OCI-LY3 (cell line): ENCODE measurements around the gene GFRA1.
"Not testable (repeated sequence)": the region's sequence is repeated elsewhere in the genome, so short reads cannot be mapped to it uniquely, and the experiment has no call there.

ENCODE experiments used
- H2AFZ ChIP-seq: fragments of 200-600, 300-600 bp; shearing (Covaris generic); 2 replicates; pipeline ENCODE4 v1.6.0; 2014; ENCODE audit warnings: antibody characterized with exemption, low read depth, low read length
- H3K27ac ChIP-seq: fragments of 200-600, 300-600 bp; sonication (generic); 2 replicates; pipeline ENCODE4 v1.5.1; 2014; ENCODE audit warnings: mild to moderate bottlenecking, low read length, moderate library complexity, mixed read lengths
- H3K27me3 ChIP-seq: fragments of 200-600, 300-600 bp; sonication (generic); 2 replicates; pipeline ENCODE4 v1.6.1; 2014; ENCODE audit warnings: low read depth, low read length, mixed read lengths
- H3K36me3 ChIP-seq: fragments of 200-600, 300-600 bp; sonication (generic); replicated peaks from 2 replicates; pipeline ENCODE3; 2014; ENCODE audit warnings: low read depth, low read length, mixed read lengths
- H3K4me1 ChIP-seq: fragments of 300-600, 200-600 bp; sonication (generic); 2 replicates; pipeline ENCODE4 v1.6.1; 2014; ENCODE audit warnings: low read length, mixed read lengths
- H3K4me2 ChIP-seq: fragments of 200-600, 300-600 bp; sonication (generic); 2 replicates; pipeline ENCODE4 v1.6.1; 2014; ENCODE audit warnings: low read length, mixed read lengths
- H3K4me3 ChIP-seq: fragments of 300-600, 200-600 bp; sonication (generic); 2 replicates; pipeline ENCODE4 v1.5.1; 2014; ENCODE audit warnings: antibody characterized with exemption, mild to moderate bottlenecking, low read length, moderate library complexity
- H3K79me2 ChIP-seq: fragments of 300-600, 200-600 bp; shearing (Covaris generic); 2 replicates; pipeline ENCODE4 v1.6.1; 2014; ENCODE audit warnings: mild to moderate bottlenecking, low read length, mixed read lengths
- H3K9ac ChIP-seq: fragments of 300-600, 200-600 bp; shearing (Covaris generic); 2 replicates; pipeline ENCODE4 v1.6.0; 2014; ENCODE audit warnings: mild to moderate bottlenecking, low read length, moderate library complexity
- H3K9me3 ChIP-seq: fragments of 200-600, 300-600 bp; shearing (Covaris generic); 2 replicates; pipeline ENCODE4 v1.6.1; 2014; ENCODE audit warnings: low read length, mixed read lengths; ENCODE audit not compliant: insufficient read depth
- H4K20me1 ChIP-seq: fragments of 200-600, 300-600 bp; sonication (generic); 2 replicates; pipeline ENCODE4 v1.6.1; 2016; ENCODE audit warnings: low read length, mixed read lengths; ENCODE audit not compliant: insufficient read depth
- CTCF ChIP-seq: fragments of 200-600, 300-600 bp; sonication (generic); IDR thresholded peaks from 2 replicates; pipeline ENCODE4 v1.5.1; 2014; ENCODE audit warnings: antibody characterized with exemption, low read length, low read depth
- EZH2phosphoT487 ChIP-seq: fragments of 200-600 bp; shearing (Covaris generic); IDR thresholded peaks from 2 replicates; pipeline ENCODE4 v1.6.1; 2018; ENCODE audit warnings: antibody characterized with exemption, mixed run types, low read depth

GFRA1 gene

GRCh38 chr10:116056445-116057293, 216.3 kb downstream of the GFRA1 start:
- H3K27me3 ChIP-seq: no peaks in the 10 kb centered on the region

DNA sequence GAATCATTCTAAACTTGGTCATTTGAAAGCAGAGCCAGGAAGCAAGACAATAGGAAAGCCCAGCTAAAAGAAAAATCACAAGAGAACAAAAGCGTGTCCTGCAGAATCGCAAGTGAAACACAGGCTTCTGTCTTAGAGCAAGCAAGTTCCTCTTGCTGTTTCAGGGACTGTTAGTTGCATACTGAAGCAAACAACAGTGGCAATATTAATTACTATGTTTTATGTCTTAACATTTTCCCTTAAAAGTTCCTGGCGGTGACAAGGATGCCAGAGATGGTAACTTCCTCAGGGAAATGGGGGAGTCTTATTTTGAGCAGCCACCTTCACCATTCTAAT, 217.1 kb downstream of the GFRA1 start:
- Histone ChIP-seq H3K27ac (no peak overlapping the region), H3K36me3 (no peaks in the 10 kb centered on the region), H3K79me2 (no peaks in the 10 kb centered on the region), H4K20me1 (no peaks in the 10 kb centered on the region), H2AFZ (no peak overlapping the region), H3K27me3 (no peaks in the 10 kb centered on the region), H3K9me3 (no peaks in the 10 kb centered on the region), H3K4me2 (no peak overlapping the region), H3K9ac (no peak overlapping the region), H3K4me1 (no peaks in the 10 kb centered on the region), H3K4me3 (no peak overlapping the region)
- no peak for TF ChIP-seq EZH2phosphoT487

More at GRCh38 chr10:116056445-116057293, 216.3 kb downstream of the GFRA1 start:
- TF ChIP-seq EZH2phosphoT487: no peak
- no peak for TF ChIP-seq CTCF
- Histone ChIP-seq H2AFZ (no peak overlapping the region), H3K9me3 (no peaks in the 10 kb centered on the region), H3K4me3 (no peak overlapping the region), H3K79me2 (no peaks in the 10 kb centered on the region), H3K36me3 (no peaks in the 10 kb centered on the region), H3K4me2 (no peak overlapping the region), H3K27ac (no peak overlapping the region), H4K20me1 (no peaks in the 10 kb centered on the region), H3K4me1 (no peaks in the 10 kb centered on the region), H3K9ac (no peak overlapping the region)

- Histone ChIP-seq H3K27me3 (no peaks in the 10 kb centered on the region), H3K4me3 (no peak overlapping the region), H3K79me2 (no peaks in the 10 kb centered on the region), H3K9me3 (no peaks in the 10 kb centered on the region), H3K4me1 (no peaks in the 10 kb centered on the region), H3K9ac (no peak overlapping the region), H3K36me3 (no peaks in the 10 kb centered on the region), H3K4me2 (no peak overlapping the region), H3K27ac (no peak overlapping the region), H2AFZ (no peak overlapping the region), H4K20me1 (no peaks in the 10 kb centered on the region)
- no peak for TF ChIP-seq CTCF
- no peak for TF ChIP-seq EZH2phosphoT487
Observed at GRCh38 chr10:116055252-116055916, 217.6 kb downstream of the GFRA1 start.

DNA sequence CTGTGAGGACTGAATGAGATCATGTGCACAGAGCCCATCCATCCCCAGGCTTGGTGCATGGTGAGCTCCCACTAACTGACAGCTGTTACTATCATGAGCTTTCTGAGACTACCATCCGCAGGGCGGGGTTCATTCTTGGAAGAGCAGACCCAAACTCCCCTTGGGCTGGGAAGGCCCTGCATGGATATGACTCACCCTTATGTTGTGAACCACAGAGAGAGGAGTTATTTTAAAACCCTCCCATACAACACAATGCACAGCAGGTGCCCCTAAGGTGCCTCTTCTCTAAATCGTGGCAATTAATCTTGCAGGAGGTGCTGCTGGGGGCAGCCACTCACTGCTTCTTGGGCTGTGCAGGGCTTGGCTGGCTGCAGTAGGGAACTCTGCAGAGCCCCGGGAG, 219.1 kb downstream of the GFRA1 start:
- no peaks in the 10 kb centered on the region for H4K20me1 ChIP-seq
- TF ChIP-seq CTCF: no peak
- TF ChIP-seq EZH2phosphoT487: no peak
- H2AFZ ChIP-seq: no peak overlapping the region
- no peak overlapping the region for H3K9ac ChIP-seq
- H3K9me3 ChIP-seq: no peaks in the 10 kb centered on the region
- H3K27me3 ChIP-seq: no peaks in the 10 kb centered on the region
- H3K4me2 ChIP-seq: no peak overlapping the region
- no peaks in the 10 kb centered on the region for H3K36me3 ChIP-seq
- no peaks in the 10 kb centered on the region for H3K4me1 ChIP-seq
- H3K4me3 ChIP-seq: no peak overlapping the region
- no peak overlapping the region for H3K27ac ChIP-seq
- H3K79me2 ChIP-seq: no peaks in the 10 kb centered on the region

GRCh38 chr10:116053009-116053730, 219.8 kb downstream of the GFRA1 start:
- H3K4me2 ChIP-seq, H3K4me3 ChIP-seq, H3K27ac ChIP-seq, H3K9me3 ChIP-seq, H3K36me3 ChIP-seq, H3K4me1 ChIP-seq, H3K79me2 ChIP-seq, H3K9ac ChIP-seq, H4K20me1 ChIP-seq, H3K27me3 ChIP-seq, H2AFZ ChIP-seq: not testable (repeated sequence)

DNA sequence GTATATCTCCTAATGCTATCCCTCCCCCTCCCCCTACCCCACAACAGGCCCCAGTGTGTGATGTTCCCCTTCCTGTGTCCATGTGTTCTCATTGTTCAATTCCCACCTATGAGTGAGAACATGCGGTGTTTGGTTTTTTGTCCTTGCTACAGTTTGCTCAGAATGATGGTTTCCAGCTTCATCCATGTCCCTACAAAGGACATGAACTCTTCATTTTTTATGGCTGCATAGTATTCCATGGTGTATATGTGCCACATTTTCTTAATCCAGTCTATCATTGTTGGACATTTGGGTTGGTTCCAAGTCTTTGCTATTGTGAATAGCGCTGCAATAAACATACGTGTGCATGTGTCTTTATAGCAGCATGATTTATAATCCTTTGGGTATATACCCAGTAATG, 220.5 kb downstream of the GFRA1 start:
- not testable (repeated sequence) for H3K27ac ChIP-seq, H3K4me1 ChIP-seq, H3K4me2 ChIP-seq, H4K20me1 ChIP-seq, H2AFZ ChIP-seq, H3K79me2 ChIP-seq, H3K36me3 ChIP-seq, H3K9me3 ChIP-seq, H3K4me3 ChIP-seq, H3K9ac ChIP-seq, H3K27me3 ChIP-seq
